RCC 7860 (cell line): ENCODE data around the gene FKBP1A.

ENCODE experiments used
- DNase-seq: peaks from one replicate; pipeline ENCODE4 v3.0.0-alpha.2; 2015; ENCODE audit warnings: low spot score
- FAIRE-seq: peaks from 2 replicates; lab custom pipeline; 2012; peaks lifted over from hg19 to GRCh38; lab: Jason Lieb, UNC

Gene FKBP1A

DNA sequence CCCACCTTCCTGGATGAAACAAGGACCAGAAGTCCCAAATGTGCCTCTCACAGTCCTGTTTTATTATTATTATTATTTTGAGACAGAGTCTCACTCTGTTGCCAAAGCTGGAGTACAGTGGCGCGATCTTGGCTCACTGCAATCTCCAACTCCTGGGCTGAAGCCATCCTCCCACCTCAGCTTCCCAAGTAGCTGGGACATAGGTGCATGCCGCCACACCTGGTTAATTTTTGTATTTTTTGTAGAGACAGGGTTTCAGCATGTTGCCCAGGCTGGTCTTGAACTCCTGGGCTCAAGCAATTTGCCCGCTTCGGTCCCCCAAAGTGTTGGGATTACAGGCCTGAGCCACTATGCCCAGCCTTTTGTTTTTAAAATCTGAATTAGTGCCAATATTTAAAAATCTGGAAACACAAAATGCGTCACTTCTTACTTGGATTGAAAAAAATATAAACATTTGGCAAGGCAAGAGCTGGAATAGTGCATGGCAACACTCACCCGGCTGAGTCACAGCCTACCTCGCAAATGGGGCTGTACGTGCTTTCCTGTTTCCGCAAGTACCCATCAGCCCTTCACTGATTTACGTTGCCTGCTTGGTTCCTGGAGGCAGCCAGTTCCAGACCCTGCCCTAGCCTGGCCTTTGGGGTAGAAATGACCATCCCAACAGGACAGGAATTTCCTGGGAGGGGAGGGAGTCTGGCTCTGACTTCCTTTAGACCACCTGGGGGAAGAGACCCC is 70.2 kb downstream of the FKBP1A start:
- FAIRE-seq, result no peak
- no peak for DNase-seq

DNA sequence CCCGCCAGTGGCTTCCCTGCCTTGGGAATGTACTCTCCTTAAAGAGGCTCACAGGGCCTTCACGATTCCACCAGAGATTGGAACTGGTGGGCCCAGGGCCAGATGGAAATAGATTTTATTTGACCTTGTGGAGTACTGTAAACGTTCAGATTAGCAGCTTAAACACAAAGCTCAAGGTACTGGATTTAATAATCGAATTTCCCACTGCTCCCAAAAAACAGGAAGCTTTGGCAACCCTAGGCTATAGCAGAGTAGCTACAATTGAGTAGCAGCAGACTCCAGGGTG is 71.3 kb downstream of the FKBP1A start:
- no peak for FAIRE-seq
- DNase-seq, result no peak

DNA sequence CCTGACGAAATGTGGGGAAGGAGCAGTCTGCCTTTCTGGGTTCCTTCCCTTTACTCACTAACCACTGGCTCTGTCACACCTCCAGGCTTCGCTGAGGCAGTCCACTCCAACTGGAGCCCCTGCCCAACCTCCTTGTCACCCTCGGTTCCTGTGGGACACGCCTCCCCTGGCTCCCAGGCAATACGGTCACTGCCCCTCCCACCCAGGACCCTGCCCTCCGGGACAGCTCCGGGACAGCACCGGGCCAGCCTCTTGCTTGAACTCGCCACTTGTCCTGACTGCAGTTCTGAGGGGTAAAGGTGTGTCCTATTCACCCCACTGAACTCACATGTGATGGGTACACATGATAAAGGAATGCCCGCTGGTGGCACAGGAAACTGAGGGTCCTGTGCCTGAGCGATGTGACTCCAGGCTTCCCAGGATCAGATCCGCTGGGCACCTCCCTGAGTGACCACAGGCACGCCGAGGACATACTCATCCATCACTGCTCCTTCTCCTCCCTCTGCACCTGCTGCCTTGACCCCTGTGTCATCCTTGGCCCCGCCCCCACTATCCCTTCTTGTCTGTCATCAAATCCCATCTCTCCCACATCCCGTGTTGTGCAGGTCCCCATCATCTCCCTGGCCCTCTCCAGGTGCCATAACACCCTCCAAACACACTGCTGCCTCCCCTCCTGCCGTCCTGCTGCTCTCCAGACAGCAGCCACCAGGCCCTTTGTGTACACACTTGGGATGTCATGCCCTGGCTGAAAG is 71.8 kb downstream of the FKBP1A start:
- FAIRE-seq, result no peak
- DNase-seq, result no peak

DNA sequence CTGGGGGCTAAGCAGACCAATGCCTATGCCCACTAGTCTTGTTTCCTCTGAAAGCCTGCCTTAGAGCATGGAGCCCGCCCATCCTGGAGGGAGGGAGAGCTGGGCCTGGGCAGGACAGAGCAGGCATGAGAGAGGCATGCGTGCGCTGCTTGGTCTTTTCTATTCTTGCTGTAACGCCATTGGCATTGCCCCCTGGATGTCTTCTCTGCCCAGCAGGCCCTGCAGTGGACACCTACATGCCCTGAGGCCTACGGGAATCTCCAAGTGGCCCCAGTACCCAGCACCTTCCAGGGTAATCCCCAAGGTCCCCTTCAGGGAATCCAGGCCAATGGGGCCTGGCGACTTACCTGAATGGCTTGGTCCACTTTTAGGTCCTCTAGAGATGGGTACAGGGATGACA is 72.8 kb downstream of the FKBP1A start:
- DNase-seq (no peak), FAIRE-seq (no peak)

DNA sequence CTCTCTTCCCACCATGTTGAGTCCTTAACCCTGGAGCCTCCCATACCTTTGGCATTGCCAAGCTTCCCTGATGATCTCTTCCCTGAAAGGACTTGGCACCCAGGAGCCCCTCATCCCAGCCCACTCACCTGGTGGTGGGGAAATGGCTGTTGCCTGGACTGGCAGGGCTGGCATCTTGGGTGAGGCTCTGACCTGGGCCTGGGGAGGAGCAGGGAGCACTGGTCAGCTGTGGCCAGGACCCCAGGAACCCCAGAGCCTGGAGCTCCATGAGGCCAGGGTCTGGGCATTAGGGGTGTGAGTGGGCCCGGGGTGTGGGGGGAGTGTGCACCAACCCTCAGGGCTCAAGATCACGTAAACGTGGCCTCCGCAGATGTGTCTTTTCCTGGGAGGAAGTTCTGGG is 73.4 kb downstream of the FKBP1A start:
- DNase-seq (no peak), FAIRE-seq (no peak)

DNA sequence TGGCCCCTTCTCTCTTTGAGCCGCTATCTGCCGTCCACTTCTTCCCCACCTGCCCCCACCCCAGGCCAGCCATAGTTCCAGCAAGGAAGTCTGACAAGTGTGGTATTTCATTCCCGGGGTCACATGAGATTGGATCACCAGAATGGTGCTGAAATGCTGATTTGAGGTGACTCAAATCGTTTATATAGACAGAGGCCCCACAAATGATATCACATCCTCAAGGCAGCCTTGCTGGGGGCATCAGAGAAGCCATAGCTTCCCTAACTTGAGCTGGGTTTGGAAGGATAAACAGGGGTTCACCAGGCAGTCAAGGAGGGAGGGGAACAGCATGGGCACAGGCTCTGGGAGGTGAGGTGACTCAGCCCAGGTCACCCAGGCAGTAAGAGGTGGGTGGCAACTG is 73.8 kb downstream of the FKBP1A start:
- no peak for FAIRE-seq
- DNase-seq, result no peak
